Daoy (cell line): Measurements from ENCODE around the gene EEA1. TPM values are rescaled to one million over a fixed set of nuclear protein-coding genes. Genes with fewer than 3 reads are reported as not detected.
"Not testable (repeated sequence)": the region's sequence is repeated elsewhere in the genome, so short reads cannot be mapped to it uniquely, and the experiment has no call there.

Experiments
- DNase-seq: peaks from one replicate; pipeline ENCODE4 v3.0.0-alpha.2; 2015; ENCODE audit warnings: low read depth
- total RNA-seq: library from RNA; depleted of rRNA; stranded (reverse); fragments of >200 nt; shearing (Covaris generic); gene quantifications from 2 replicates; pipeline ENCODE4 v1.2.3, GENCODE V29; 2014; rRNA removed

EEA1 gene
- 10.6 and 20.4 TPM in 2 replicates for total RNA-seq

GRCh38 chr12:92928962-92929915, at the start of gene EEA1:
EEA1 (minus strand) TSS chr12:92929295; CDS start chr12:92929066, 229 bp downstream.
- peak; percentile 98 for DNase-seq

- no peak for DNase-seq
Measured at GRCh38 chr12:92978607-92979006, 49.5 kb upstream of the EEA1 start.

GRCh38 chr12:92977326-92977725, 48.2 kb upstream of the EEA1 start:
- DNase-seq, result no peak

GRCh38 chr12:92974759-92975158, 45.7 kb upstream of the EEA1 start:
- DNase-seq, result no peak

GRCh38 chr12:92973614-92974013, 44.5 kb upstream of the EEA1 start:
- DNase-seq, result no peak

GRCh38 chr12:92971859-92972524, 42.9 kb upstream of the EEA1 start:
- DNase-seq, result peak; percentile 57

GRCh38 chr12:92968176-92968813, 39.2 kb upstream of the EEA1 start:
- DNase-seq, result no peak

- not testable (repeated sequence) for DNase-seq
Measured at GRCh38 chr12:92964378-92964777, 35.3 kb upstream of the EEA1 start.

GRCh38 chr12:92961949-92962348, 32.9 kb upstream of the EEA1 start:
- DNase-seq, result peak; percentile 78

- DNase-seq, result no peak
Measured at GRCh38 chr12:92955997-92956663, 27.0 kb upstream of the EEA1 start.

- no peak for DNase-seq
Measured at GRCh38 chr12:92953747-92954146, 24.7 kb upstream of the EEA1 start.

- DNase-seq, result no peak
Measured at GRCh38 chr12:92952394-92952793, 23.3 kb upstream of the EEA1 start.

GRCh38 chr12:92951006-92951405, 21.9 kb upstream of the EEA1 start:
- no peak for DNase-seq

GRCh38 chr12:92950011-92950410, 20.9 kb upstream of the EEA1 start:
- no peak for DNase-seq

- no peak for DNase-seq
Measured at GRCh38 chr12:92949466-92949865, 20.4 kb upstream of the EEA1 start.

GRCh38 chr12:92947589-92948215, 18.6 kb upstream of the EEA1 start:
- no peak for DNase-seq

GRCh38 chr12:92945659-92946220, 16.6 kb upstream of the EEA1 start:
- no peak for DNase-seq

GRCh38 chr12:92943482-92944250, 14.6 kb upstream of the EEA1 start:
- DNase-seq, result no peak

- peak; percentile 48 for DNase-seq
Measured at GRCh38 chr12:92942905-92943304, 13.8 kb upstream of the EEA1 start.

GRCh38 chr12:92939116-92939515, 10.0 kb upstream of the EEA1 start:
- DNase-seq, result no peak
